ENCODE measurements around the gene ADH4. TPM values are rescaled to one million over a fixed set of nuclear protein-coding genes. Genes with fewer than 3 reads are reported as not detected.

The ADH4 gene
- total and polyA plus RNA-seq, 9 of the 15 experiments (the other 6 are each of a cell fraction or from before 2014, with no cell fraction given) = not detected

- no TSS peak for BruUV-seq (replicated peaks)
- ChIA-PET POLR2A (interaction anchor here (2.4 to 3.2 kb wide), 2 partner anchors 9 to 10 kb away, joined by 9 to 15 read pairs; partner anchors contain the start of gene ADH5), CTCF (ENCODE audit: low intra/inter-chr PET ratio) (no interaction called here)
- no peaks in the 10 kb centered on the region for H3K9me3 ChIP-seq (replicated peaks; ENCODE audit: control insufficient read depth, insufficient read depth, low read depth, low read length)
- in situ Hi-C loops (cut with MboI) (no loop called here), intact Hi-C loops (cut with micrococcal nuclease) (no loop called here)
- peaks cover 6% of the 10 kb centered on the region; the same call in 2 of the 3 replicates for H3K79me2 ChIP-seq (ENCODE audit: control insufficient read depth, insufficient read depth, low read length)
- no peak overlapping the region for H3K27ac ChIP-seq (ENCODE audit: extremely low read depth, low read depth, low read length)
- H3K4me2 ChIP-seq (ENCODE audit: insufficient read depth, low read length) = no peak overlapping the region
- no peak overlapping the region for H3K9ac ChIP-seq (ENCODE audit: insufficient read depth in 1 of 2, low read depth in 2 of 2, low read length in 2 of 2)
- H2AFZ ChIP-seq (ENCODE audit: low read depth, low read length) = no peak overlapping the region
- H3K4me3 ChIP-seq = no peak overlapping the region
- TF ChIP-seq NBN (IDR thresholded peaks at IDR 0.05; ENCODE audit: low read depth) (no peak), LEF1 (IDR thresholded peaks at IDR 0.05) (no peak), NR3C1 (CRISPR knock-in tag; IDR thresholded peaks at IDR 0.05) (no peak), TEAD4 (IDR thresholded peaks at IDR 0.05; ENCODE audit: low read length) (no peak), TEAD4 (CRISPR knock-in tag; IDR thresholded peaks at IDR 0.05; ENCODE audit: borderline replicate concordance) (no peak), HLTF (IDR thresholded peaks at IDR 0.05) (no peak), POLR2AphosphoS5 (IDR thresholded peaks at IDR 0.05; ENCODE audit: control insufficient read depth, insufficient read depth, low read depth, low read length) (no peak), MCM5 (IDR thresholded peaks at IDR 0.05; ENCODE audit: low read depth) (no peak), E2F3 (CRISPR knock-in tag; IDR thresholded peaks at IDR 0.05) (no peak), CREB5 (CRISPR knock-in tag; IDR thresholded peaks at IDR 0.05) (no peak), CREM (IDR thresholded peaks at IDR 0.05; ENCODE audit: low read depth) (no peak), SRSF7 (optimal IDR thresholded peaks at IDR 0.05; ENCODE audit: low read depth, low read length) (no peak), NFE2 (IDR thresholded peaks at IDR 0.05; ENCODE audit: low read depth) (no peak), RFX5 (IDR thresholded peaks at IDR 0.05; ENCODE audit: low read depth, low read length) (no peak), ZNF668 (CRISPR knock-in tag; IDR thresholded peaks at IDR 0.05) (no peak), IRF2 (CRISPR knock-in tag; IDR thresholded peaks at IDR 0.05) (no peak), FOXM1 (IDR thresholded peaks at IDR 0.05; ENCODE audit: low read depth) (no peak), FOXM1 (CRISPR knock-in tag; IDR thresholded peaks at IDR 0.05; ENCODE audit: low read depth) (no peak)
- TF ChIP-seq, protein P1, sequence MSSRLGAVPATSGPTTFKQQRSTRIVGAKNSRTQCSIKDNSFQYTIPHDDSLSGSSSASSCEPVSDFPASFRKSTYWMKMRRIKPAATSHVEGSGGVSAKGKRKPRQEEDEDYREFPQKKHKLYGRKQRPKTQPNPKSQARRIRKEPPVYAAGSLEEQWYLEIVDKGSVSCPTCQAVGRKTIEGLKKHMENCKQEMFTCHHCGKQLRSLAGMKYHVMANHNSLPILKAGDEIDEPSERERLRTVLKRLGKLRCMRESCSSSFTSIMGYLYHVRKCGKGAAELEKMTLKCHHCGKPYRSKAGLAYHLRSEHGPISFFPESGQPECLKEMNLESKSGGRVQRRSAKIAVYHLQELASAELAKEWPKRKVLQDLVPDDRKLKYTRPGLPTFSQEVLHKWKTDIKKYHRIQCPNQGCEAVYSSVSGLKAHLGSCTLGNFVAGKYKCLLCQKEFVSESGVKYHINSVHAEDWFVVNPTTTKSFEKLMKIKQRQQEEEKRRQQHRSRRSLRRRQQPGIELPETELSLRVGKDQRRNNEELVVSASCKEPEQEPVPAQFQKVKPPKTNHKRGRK (tag; IDR thresholded peaks at IDR 0.05) = no peak
- TF ChIP-seq, protein P2, sequence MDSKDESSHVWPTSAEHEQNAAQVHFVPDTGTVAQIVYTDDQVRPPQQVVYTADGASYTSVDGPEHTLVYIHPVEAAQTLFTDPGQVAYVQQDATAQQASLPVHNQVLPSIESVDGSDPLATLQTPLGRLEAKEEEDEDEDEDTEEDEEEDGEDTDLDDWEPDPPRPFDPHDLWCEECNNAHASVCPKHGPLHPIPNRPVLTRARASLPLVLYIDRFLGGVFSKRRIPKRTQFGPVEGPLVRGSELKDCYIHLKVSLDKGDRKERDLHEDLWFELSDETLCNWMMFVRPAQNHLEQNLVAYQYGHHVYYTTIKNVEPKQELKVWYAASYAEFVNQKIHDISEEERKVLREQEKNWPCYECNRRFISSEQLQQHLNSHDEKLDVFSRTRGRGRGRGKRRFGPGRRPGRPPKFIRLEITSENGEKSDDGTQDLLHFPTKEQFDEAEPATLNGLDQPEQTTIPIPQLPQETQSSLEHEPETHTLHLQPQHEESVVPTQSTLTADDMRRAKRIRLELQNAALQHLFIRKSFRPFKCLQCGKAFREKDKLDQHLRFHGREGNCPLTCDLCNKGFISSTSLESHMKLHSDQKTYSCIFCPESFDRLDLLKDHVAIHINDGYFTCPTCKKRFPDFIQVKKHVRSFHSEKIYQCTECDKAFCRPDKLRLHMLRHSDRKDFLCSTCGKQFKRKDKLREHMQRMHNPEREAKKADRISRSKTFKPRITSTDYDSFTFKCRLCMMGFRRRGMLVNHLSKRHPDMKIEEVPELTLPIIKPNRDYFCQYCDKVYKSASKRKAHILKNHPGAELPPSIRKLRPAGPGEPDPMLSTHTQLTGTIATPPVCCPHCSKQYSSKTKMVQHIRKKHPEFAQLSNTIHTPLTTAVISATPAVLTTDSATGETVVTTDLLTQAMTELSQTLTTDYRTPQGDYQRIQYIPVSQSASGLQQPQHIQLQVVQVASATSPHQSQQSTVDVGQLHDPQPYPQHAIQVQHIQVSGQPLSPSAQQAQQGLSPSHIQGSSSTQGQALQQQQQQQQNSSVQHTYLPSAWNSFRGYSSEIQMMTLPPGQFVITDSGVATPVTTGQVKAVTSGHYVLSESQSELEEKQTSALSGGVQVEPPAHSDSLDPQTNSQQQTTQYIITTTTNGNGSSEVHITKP (IDR thresholded peaks at IDR 0.05; ENCODE audit: partially characterized antibody) = no peak
- no peak for ATAC-seq
- no peak for FAIRE-seq
- H3K36me3 ChIP-seq (ENCODE audit: control insufficient read depth, insufficient read depth, low read length) = peaks cover 99% of the 10 kb centered on the region
- H3K4me1 ChIP-seq (replicated peaks in 1 of 2; ENCODE audit: control insufficient read depth in 2 of 2, insufficient read depth in 2 of 2, low read length in 2 of 2) = no peaks in the 10 kb centered on the region
- no peaks in the 10 kb centered on the region for H3K27me3 ChIP-seq (ENCODE audit: control insufficient read depth in 2 of 2, insufficient read depth in 2 of 2, low read length in 2 of 2)
- no peaks in the 10 kb centered on the region for H3K9me1 ChIP-seq (ENCODE audit: control insufficient read depth, insufficient read depth, low read length)
- WGBS (ENCODE audit: insufficient coverage, low coverage, missing lambda C conversion rate) = 92% methylated on average over 5 of the region's 5 CpGs
- no peak for DNase-seq (ENCODE audit: extremely low read depth in 1 of 4, low spot score in 3 of 4)
- no peaks in the 10 kb centered on the region for H4K20me1 ChIP-seq (replicated peaks; ENCODE audit: control insufficient read depth, insufficient read depth, low read length)
Observed at GRCh38 chr4:99078336-99078735, 65.8 kb downstream of the ADH4 start.

Measured in K562 (cell line).